RPMI8226 (cell line): ENCODE data around the gene ANO9.

Source experiments
- DNase-seq: peaks from one replicate; pipeline ENCODE4 v3.0.0-alpha.2; 2015

ANO9 gene

GRCh38 chr11:380996-381395 is 60.8 kb downstream of the ANO9 start:
- no peak for DNase-seq

GRCh38 chr11:380491-380890 is 61.3 kb downstream of the ANO9 start:
- no peak for DNase-seq

GRCh38 chr11:380095-380480 is 61.7 kb downstream of the ANO9 start:
- DNase-seq, result no peak

DNA sequence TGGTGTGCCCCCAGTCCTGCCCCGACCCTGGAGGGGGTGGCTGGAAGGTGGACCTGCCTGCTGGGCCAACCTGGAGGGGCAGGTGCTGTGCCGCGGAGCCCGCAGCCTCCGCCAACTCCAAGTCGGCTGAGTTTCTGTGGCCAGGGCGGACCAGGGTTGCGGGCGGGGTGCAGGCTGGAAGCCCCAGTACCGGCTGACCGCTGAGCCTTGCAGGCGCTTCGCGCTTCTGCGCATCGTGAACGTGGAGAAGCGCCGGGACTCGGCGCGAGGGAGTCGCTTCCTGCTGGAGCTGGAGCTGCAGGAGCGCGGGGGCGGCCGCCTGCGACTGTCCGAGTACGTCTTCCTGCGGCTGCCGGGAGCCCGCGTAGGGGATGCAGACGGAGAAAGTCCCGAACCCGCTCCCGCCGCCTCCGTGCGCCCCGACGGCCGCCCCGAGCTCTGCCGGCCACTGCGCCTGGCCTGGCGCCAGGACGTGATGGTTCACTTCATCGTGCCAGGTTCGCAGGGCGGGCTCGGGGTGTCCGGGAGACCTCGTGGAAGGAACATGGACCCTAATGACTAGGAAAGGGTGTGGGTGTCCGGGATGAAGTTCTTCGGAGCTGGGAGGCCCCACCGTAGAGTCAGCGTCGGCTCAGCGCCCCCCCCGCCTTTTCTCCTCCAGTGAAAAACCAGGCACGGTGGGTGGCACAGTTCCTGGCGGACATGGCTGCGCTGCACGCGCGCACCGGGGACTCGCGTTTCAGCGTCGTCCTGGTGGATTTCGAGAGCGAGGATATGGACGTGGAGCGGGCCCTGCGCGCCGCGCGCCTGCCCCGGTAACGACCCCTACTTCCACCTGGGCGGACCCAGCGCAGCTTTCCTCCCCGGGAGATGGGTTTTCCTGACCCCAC is 62.4 kb downstream of the ANO9 start:
- DNase-seq, result no peak

DNA sequence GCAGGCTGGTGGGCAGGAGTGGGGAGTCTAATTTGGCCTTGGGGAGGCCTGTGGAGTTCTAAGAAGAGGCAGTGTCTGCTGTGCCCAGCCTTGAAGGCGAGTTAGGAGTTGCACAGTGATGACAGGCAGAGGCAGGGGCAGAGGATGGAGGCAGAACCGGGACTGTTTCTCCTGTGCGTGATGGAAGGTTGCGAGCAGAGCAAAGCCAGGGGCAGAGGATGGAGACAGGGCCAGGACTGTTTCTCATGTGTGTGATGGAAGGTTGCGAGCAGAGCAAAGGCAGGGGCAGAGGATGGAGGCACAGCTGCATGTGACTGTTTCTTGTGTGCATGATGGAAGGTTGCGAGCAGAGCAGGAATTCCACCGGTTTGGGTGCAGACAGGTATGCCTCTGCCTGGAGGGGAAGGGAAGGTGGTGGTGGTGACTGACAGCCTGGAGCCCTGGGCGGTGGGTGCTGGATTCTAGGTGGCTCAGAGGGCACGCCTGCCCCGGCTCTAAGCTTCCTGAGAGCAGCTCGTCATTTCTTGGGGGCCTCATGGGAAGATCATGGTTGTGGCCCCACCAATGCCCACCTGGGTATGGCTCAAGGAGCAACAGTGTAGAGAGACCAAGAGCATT is 63.8 kb downstream of the ANO9 start:
- DNase-seq, result no peak

- no peak for DNase-seq
Observed at GRCh38 chr11:377174-377865, 64.5 kb downstream of the ANO9 start.

DNA sequence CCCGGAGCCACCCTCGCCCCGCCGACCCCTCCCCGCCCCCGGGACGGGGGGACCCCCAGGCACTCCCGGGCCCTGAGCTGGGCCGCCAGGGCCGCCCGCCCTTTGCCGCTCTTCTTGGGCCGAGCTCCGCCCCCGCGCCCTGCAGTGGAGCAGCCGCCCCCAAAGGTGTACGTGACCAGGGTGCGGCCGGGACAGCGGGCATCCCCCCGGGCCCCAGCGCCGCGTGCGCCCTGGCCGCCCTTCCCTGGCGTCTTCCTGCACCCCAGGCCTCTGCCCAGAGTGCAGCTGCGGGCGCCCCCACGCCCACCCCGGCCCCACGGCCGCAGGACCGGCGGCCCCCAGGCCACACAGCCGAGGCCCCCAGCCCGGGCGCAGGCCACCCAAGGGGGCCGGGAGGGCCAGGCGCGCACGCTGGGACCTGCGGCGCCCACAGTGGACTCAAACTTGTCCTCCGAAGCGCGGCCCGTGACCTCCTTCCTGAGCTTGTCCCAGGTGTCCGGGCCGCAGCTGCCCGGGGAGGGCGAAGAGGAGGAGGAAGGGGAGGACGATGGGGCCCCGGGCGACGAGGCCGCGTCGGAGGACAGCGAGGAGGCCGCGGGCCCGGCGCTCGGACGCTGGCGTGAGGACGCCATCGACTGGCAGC is 65.2 kb downstream of the ANO9 start:
- no peak for DNase-seq

- DNase-seq, result no peak
Observed at GRCh38 chr11:375065-376025, 66.5 kb downstream of the ANO9 start.

- DNase-seq, result no peak
Observed at GRCh38 chr11:373716-374551, 67.9 kb downstream of the ANO9 start.

DNA sequence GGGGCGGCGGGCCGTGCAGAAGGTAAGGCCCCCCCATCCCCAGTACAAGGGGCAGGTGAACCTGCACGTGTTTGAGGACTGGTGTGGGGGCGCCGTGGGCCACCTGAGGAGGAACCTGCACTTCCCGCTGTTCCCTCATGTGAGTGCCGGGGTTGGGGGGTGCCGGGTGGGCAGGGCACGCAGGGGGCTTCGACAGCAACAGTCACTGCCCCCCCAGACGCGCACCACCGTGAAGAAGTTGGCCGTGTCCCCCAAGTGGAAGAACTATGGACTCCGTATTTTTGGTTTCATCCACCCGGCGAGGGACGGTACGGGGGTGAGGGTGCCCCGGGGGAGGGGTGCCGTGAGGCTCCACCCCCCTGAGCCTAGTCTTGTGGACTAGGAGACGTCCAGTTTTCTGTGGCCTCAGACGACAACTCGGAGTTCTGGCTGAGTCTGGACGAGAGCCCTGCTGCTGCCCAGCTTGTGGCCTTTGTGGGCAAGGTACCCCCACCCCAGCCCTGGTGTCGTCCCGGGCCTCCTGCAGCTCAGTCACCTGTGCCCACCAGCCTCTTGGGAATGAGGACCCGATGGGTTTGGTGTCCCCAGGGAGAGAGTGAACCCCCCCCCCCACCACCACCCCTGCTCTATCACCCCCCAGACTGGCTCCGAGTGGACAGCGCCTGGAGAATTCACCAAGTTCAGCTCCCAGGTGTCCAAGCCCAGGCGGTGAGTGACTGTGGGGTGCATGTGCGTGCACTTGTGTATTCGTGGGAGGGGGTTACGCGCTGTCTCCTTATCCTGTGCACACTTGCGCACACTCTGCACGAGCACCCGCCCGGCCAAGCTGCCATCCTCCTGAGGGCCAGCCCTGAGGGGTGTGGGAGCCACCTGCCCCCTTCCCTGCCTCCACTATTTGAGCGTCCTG is 68.7 kb downstream of the ANO9 start:
- DNase-seq, result no peak

DNA sequence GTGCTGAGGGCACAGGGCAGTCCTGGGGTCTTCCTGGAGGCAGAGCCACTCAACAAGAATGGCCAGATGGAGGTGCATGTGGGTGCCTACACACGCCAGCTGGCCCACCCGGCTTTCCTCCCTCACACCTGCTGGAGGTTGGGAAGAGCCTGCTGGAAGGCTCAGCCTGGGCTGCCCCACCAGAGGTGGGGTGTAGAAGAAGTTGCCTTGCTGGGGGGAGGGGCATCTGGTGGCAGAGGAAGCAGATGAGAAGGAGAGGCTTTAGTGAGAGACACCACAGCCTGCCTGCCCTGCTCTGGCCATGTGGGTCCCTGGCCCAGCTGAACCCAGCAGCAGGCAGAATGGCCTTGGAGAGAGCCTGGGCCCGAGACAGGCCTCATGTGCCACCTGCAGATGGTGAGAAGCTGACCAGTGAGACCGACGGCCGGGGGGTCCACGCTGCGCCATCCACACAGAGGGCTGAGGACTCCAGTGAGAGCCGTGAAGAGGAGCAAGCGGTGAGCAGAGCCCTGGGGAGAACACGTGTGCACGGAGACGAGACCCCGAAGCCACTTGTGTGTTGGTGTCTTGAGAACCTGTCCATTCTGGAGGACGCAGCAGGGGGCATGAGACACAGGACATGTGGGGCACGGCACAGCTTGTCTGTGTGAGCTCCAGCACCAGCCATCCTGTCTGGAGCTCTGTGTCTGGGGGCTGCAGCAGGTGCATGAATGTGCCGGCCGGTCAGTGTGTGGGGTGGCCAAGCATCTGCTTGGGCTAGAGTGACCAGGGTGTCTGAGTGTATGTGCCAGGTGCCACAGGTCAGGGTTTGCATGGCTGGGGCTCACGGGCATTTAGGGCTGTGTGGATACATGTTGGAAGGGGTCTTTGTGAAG is 69.9 kb downstream of the ANO9 start:
- DNase-seq, result no peak

DNA sequence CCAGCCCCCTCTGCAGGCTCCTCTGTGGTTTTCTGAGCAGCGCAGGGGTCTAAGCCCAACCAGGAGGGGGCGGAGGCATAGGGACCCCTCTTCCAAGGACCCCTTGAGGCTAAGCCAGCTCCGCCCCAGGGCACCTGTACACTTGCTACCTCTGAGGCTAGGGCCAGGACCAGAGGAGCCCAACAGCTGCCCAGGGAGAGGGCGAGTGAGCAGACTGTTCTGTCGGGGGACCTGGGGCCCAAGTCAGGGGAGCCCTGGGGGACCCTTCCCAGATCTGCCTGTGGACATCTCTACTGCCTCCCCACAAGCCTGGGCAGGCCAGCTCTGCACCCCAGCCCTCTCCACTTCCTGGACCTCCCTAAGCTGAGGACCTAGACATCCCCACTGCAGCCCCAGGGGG is 70.8 kb downstream of the ANO9 start:
- no peak for DNase-seq

DNA sequence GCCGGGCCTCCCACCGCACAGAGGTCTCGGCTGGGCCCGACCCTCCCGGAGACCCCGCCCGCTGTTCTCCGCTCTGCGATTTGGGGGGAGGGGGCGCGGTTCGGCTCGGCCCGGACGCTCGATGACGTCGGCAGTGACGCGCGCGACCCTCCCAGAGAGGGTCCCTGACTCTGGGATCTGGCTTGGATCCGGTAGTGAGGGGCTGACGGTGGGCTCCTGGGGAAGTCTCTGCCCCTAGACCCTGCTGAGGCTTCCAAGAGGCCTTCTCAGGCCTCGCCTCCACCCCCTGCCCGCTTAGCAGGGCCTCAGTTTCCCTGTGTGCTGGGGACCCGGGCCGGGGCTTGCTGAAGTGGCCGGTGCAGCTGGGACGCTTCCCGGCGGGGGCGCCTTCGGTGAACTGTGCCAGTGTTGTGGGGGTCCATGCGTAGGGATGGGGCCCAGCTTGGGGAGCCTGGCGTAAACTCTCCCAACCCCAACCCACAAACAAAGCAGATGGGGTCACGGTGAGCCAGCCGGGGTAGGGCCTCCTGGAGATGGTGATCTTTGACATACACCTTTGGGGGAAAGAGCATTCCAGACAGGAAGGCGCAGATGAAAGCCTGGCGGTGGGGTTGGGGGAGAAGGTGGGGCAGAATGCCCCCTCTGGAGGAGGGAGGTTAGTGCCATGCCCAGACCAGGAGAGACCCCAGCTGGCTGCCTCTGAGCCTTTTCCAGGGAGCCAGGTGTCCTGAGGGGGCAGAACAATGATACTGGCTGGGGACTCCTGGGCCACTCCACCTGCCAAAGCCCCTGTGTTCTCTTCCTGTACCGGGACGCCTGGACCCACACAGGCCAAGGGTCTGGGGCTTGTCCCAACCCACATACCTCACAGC is 71.5 kb downstream of the ANO9 start:
- no peak for DNase-seq

- peak; percentile 52 for DNase-seq
Observed at GRCh38 chr11:369336-370018, 72.3 kb downstream of the ANO9 start, which contains the start of gene B4GALNT4. TSS of gene B4GALNT4 (plus strand) at chr11:369499. CDS start at chr11:369804, 305 bp downstream.

- no peak for DNase-seq
Observed at GRCh38 chr11:368414-369335, 73.1 kb downstream of the ANO9 start.

DNA sequence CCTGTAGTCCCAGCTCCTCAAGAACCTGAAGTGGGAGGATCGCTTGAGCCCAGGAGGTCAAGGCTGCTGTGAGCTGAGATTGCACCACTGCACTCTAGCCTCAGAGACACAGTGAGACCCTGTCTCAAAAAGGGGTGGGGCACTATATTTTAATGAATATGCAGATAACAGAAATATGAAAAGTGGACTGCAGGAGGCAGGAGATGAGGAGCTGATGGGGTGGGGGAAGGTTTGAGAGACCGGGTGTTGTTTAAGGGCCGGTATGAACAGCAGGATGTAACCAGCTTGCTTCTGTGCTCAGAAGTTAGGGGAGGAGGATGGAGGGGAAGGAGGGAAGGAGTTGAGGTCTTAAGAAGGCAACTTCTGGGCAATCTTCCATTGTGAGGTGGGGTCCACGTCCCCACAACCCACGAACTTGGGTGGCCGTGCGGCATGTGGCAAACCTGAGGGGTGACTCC is 73.8 kb downstream of the ANO9 start:
- DNase-seq, result no peak
